DOHH2 (cell line): ENCODE measurements around the gene CHST5.

Experiments
- CTCF ChIP-seq: fragments of 200-600 bp; sonication (generic); IDR thresholded peaks from one replicate; pipeline ENCODE4 v1.5.1; 2014; ENCODE audit warnings: antibody characterized with exemption, mild to moderate bottlenecking, low read depth, low read length; ENCODE audit not compliant: poor library complexity, severe bottlenecking
- EZH2phosphoT487 ChIP-seq: fragments of 200-600 bp; sonication (generic); IDR thresholded peaks from 2 replicates; pipeline ENCODE4 v1.6.1; 2017; ENCODE audit warnings: borderline replicate concordance, mild to moderate bottlenecking, antibody characterized with exemption, low read length, moderate library complexity, mixed read lengths

DNA sequence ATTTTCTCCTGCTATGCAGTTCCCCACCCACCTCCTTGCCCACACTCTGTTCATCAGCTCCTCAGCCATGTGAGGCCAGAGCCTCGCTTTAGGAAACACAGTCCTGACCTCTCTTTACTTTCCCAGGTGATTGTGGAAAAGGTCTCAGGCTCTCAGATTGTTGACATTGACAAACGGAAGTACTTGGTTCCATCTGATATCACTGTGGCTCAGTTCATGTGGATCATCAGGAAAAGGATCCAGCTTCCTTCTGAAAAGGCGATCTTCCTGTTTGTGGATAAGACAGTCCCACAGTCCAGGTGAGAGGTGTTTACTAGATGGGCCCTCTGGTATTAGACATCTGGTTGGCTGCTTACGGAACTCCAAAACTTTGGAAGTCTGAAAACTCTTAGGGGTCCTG is 32.0 kb upstream of the CHST5 start:
- TF ChIP-seq CTCF (no peak), EZH2phosphoT487 (no peak)
